K562 (cell line): Measurements from ENCODE around the gene DNAJB7. TPM values are rescaled to one million over a fixed set of nuclear protein-coding genes. Genes with fewer than 3 reads are reported as not detected.

Source experiments
- BRF2 ChIP-seq: IDR thresholded peaks from 3 replicates; pipeline ENCODE4 v1.6.1; 2011; ENCODE audit warnings: borderline replicate concordance, mild to moderate bottlenecking; ENCODE audit not compliant: insufficient read length, insufficient read depth
- IRF2 ChIP-seq: sonication (generic); formaldehyde crosslinking; IDR thresholded peaks from 2 replicates; pipeline ENCODE4 v1.8.1; 2022; ENCODE audit warnings: mild to moderate bottlenecking, missing genetic modification reagents
- REST ChIP-seq, 2 experiments: fragments of 450-650 bp; formaldehyde crosslinking in 1 of 2; IDR thresholded peaks; 2 replicates each; pipeline versions ENCODE4 v1.4.0 to v1.6.1; 2014 to 2020; ENCODE audit warnings: mild to moderate bottlenecking in 2 of 2, borderline replicate concordance in 1 of 2, low read depth in 1 of 2
- ZBTB1 ChIP-seq: sonication (generic); formaldehyde crosslinking; IDR thresholded peaks from 2 replicates; pipeline ENCODE4 v1.8.1; 2023; ENCODE audit warnings: missing genetic modification reagents, low read depth, mild to moderate bottlenecking, borderline replicate concordance
- ZNF212 ChIP-seq: fragments of 450-650 bp; formaldehyde crosslinking; IDR thresholded peaks from 2 replicates; pipeline ENCODE4 v1.4.0; 2020; ENCODE audit warnings: mild to moderate bottlenecking
- ZNF551 ChIP-seq: fragments of 250-450 bp; sonication (Bioruptor Pico); IDR thresholded peaks from 2 replicates; pipeline ENCODE4 v1.5.0; 2021; ENCODE audit warnings: mild to moderate bottlenecking, moderate library complexity
- polyA plus RNA-seq, 8 experiments: library from polyadenylated mRNA; depleted of rRNA in 4 of 8; stranded (reverse) in 5 of 8; unstranded in 3 of 8; fragments of >200 nt; fragmentation: Nextera tagmentation in 2 of 8; fragmentation: Illumina TruSeq in 1 of 8; extraction: Ambion mirVana in 2 of 8; extraction: Trizol in 1 of 8; gene quantifications; 2 replicates each; pipeline versions ENCODE4 v1.2.1 to v1.2.3, GENCODE V29; 2011 to 2014; ENCODE audit warnings: inconsistent platforms in 1 of 8, missing spikeins in 1 of 8
- total RNA-seq, 7 experiments: library from RNA; depleted of rRNA in 6 of 7; stranded (reverse); fragments of >200 nt in 6 of 7; fragmentation: Illumina TruSeq in 2 of 7; extraction: Trizol in 2 of 7; gene quantifications; 2 replicates each; pipeline versions ENCODE4 v1.2.1 to v1.2.3, GENCODE V29; 2011 to 2021; ENCODE audit warnings: low replicate concordance in 1 of 7

The DNAJB7 gene
- total and polyA plus RNA-seq, 9 of the 15 experiments (the other 6 are each of a cell fraction or from before 2014, with no cell fraction given) = 0.13 to 0.21 TPM; not detected in 7

- TF ChIP-seq BRF2 (no peak), ZNF551 (CRISPR knock-in tag) (no peak), REST (IDR thresholded peaks at IDR 0.05; ENCODE audit: borderline replicate concordance) (no peak), REST (CRISPR knock-in tag; IDR thresholded peaks at IDR 0.05; ENCODE audit: low read depth) (no peak), ZNF212 (no peak), ZBTB1 (CRISPR knock-in tag) (no peak), IRF2 (CRISPR knock-in tag) (no peak)
- TF ChIP-seq, all 486 proteins: peak for 0
These were observed 13.2 kb upstream of the DNAJB7 start (continued) for GRCh38 chr22:40875111-40875510.
